GM23338 (cell line): ENCODE results near the gene TNFAIP6. TPM values are rescaled to one million over a fixed set of nuclear protein-coding genes. Genes with fewer than 3 reads are reported as not detected.

Experiments
- ATAC-seq: fragments of 200-7000 bp; cut with Tn5 transposase; 3 replicates; pipeline ENCODE4 v1.9.1; 2020
- DNase-seq: peaks from one replicate; pipeline ENCODE4 v3.0.0-alpha.2; 2015; ENCODE audit warnings: low spot score
- H2AFZ ChIP-seq: fragments of 200-600 bp; sonication (generic); 2 replicates; pipeline ENCODE4 v1.8.0; 2016; ENCODE audit warnings: antibody characterized with exemption, mild to moderate bottlenecking, moderate library complexity
- H3F3A ChIP-seq: fragments of 200-600 bp; sonication (generic); replicated peaks from 2 replicates; pipeline ENCODE4 v1.8.0; 2017; ENCODE audit warnings: antibody characterized with exemption, mixed run types, low read depth
- H3K27ac ChIP-seq: fragments of 200-600 bp; sonication (generic); 2 replicates; pipeline ENCODE4 v1.6.1; 2016; ENCODE audit warnings: low read depth
- H3K27me3 ChIP-seq: fragments of 200-600 bp; sonication (generic); 2 replicates; pipeline ENCODE4 v1.8.0; 2016; ENCODE audit warnings: mild to moderate bottlenecking, mixed run types, moderate library complexity; ENCODE audit not compliant: insufficient read depth
- H3K36me3 ChIP-seq: fragments of 200-600 bp; sonication (generic); 2 replicates; pipeline ENCODE4 v1.8.0; 2016; ENCODE audit warnings: mild to moderate bottlenecking; ENCODE audit not compliant: insufficient read depth
- H3K4me1 ChIP-seq: fragments of 200-600 bp; sonication (generic); 2 replicates; pipeline ENCODE4 v1.8.0; 2016; ENCODE audit warnings: mild to moderate bottlenecking, moderate library complexity; ENCODE audit not compliant: insufficient read depth
- H3K4me2 ChIP-seq: fragments of 200-600 bp; sonication (generic); 2 replicates; pipeline ENCODE4 v1.7.1; 2017; ENCODE audit warnings: mixed run types
- H3K4me3 ChIP-seq: fragments of 200-600 bp; sonication (generic); 2 replicates; pipeline ENCODE4 v1.6.1; 2016; ENCODE audit warnings: mixed run types
- H3K79me2 ChIP-seq: fragments of 200-600 bp; sonication (generic); replicated peaks from 2 replicates; pipeline ENCODE4 v1.8.0; 2017; ENCODE audit warnings: mild to moderate bottlenecking; ENCODE audit not compliant: insufficient read depth
- H3K9me2 ChIP-seq: fragments of 200-600 bp; sonication (generic); 2 replicates; pipeline ENCODE4 v1.8.0; 2017; ENCODE audit not compliant: insufficient read depth
- H4K20me1 ChIP-seq: fragments of 200-600 bp; sonication (generic); replicated peaks from 2 replicates; pipeline ENCODE4 v1.8.0; 2017; ENCODE audit warnings: mild to moderate bottlenecking; ENCODE audit not compliant: insufficient read depth
- H3K27ac Mint-ChIP-seq: 2 replicates; pipeline ENCODE4 v1.8.0; 2020; ENCODE audit warnings: inconsistent platforms, mild to moderate bottlenecking, moderate library complexity, mixed read lengths
- H3K27me3 Mint-ChIP-seq: 3 replicates; pipeline ENCODE4 v1.8.0; 2022; ENCODE audit warnings: low read depth, mild to moderate bottlenecking, moderate library complexity, mixed read lengths, inconsistent platforms; ENCODE audit not compliant: insufficient read depth, poor library complexity
- H3K36me3 Mint-ChIP-seq: 3 replicates; pipeline ENCODE4 v1.8.0; 2021; ENCODE audit warnings: low read depth, mild to moderate bottlenecking, inconsistent platforms, moderate library complexity, mixed read lengths
- H3K4me1 Mint-ChIP-seq: 3 replicates; pipeline ENCODE4 v1.8.0; 2020; ENCODE audit warnings: mild to moderate bottlenecking, inconsistent platforms, mixed read lengths
- H3K4me3 Mint-ChIP-seq: 3 replicates; pipeline ENCODE4 v1.8.0; 2021; ENCODE audit warnings: moderate library complexity, mild to moderate bottlenecking, inconsistent platforms, mixed read lengths
- H3K9me3 Mint-ChIP-seq: 3 replicates; pipeline ENCODE4 v1.8.0; 2020; ENCODE audit warnings: moderate library complexity, mild to moderate bottlenecking, inconsistent platforms, mixed read lengths
- CREB1 ChIP-seq: fragments of 250-450 bp; sonication (Bioruptor Pico); IDR thresholded peaks from 2 replicates; pipeline ENCODE4 v1.5.0; 2020; ENCODE audit warnings: low read depth, mild to moderate bottlenecking, moderate library complexity
- EZH2 ChIP-seq: fragments of 200-600 bp; sonication (generic); IDR thresholded peaks from one replicate; pipeline ENCODE4 v1.8.0; 2017; ENCODE audit warnings: antibody characterized with exemption, mild to moderate bottlenecking, low read depth; ENCODE audit not compliant: unreplicated experiment
- POLR2AphosphoS5 ChIP-seq: IDR thresholded peaks from 2 replicates; pipeline ENCODE4 v1.6.1; 2016; ENCODE audit warnings: antibody characterized with exemption, low read depth
- REST ChIP-seq: IDR thresholded peaks from one replicate; pipeline ENCODE4 v1.6.1; 2018; ENCODE audit warnings: antibody characterized with exemption; ENCODE audit not compliant: unreplicated experiment
- STAT1 ChIP-seq: IDR thresholded peaks from one replicate; pipeline ENCODE4 v1.6.1; 2016; ENCODE audit warnings: antibody characterized with exemption; ENCODE audit not compliant: unreplicated experiment
- ZNF114 ChIP-seq: fragments of 250-450 bp; sonication (Bioruptor Pico); IDR thresholded peaks from 2 replicates; pipeline ENCODE4 v1.5.0; 2020; ENCODE audit warnings: mild to moderate bottlenecking, moderate library complexity
- ZNF331 ChIP-seq: fragments of 250-450 bp; sonication (Bioruptor Pico); IDR thresholded peaks from 2 replicates; pipeline ENCODE4 v1.5.0; 2020; ENCODE audit warnings: low read depth, mild to moderate bottlenecking, moderate library complexity
- polyA plus RNA-seq: library from polyadenylated mRNA; unstranded; fragments of >200 nt; fragmentation: Nextera tagmentation; extraction: Ambion mirVana; gene quantifications from 2 replicates; pipeline ENCODE4 v1.2.1, GENCODE V29; 2016
- total RNA-seq: library from RNA; depleted of rRNA; stranded (reverse); fragments of >200 nt; shearing (Covaris generic); gene quantifications from 2 replicates; pipeline ENCODE4 v1.2.3, GENCODE V29; 2014
- TF ChIP-seq, protein P1 (sequence below), 2 experiments: fragments of 200-600 bp in 1 of 2; sonication (generic) in 1 of 2; conservative IDR thresholded peaks; 2 replicates each; pipeline versions ENCODE4 v1.5.1 to v1.6.1; 2016 to 2017; ENCODE audit warnings: antibody characterized with exemption in 2 of 2, low read depth in 2 of 2, mild to moderate bottlenecking in 2 of 2, moderate library complexity in 1 of 2
- TF ChIP-seq, protein P2 (sequence below): IDR thresholded peaks from 2 replicates; pipeline ENCODE4 v1.6.1; 2016; ENCODE audit warnings: antibody characterized with exemption

The TNFAIP6 gene
- total and polyA plus RNA-seq, 2 experiments from 2014 or later: 2.9 to 6.1 TPM

DNA sequence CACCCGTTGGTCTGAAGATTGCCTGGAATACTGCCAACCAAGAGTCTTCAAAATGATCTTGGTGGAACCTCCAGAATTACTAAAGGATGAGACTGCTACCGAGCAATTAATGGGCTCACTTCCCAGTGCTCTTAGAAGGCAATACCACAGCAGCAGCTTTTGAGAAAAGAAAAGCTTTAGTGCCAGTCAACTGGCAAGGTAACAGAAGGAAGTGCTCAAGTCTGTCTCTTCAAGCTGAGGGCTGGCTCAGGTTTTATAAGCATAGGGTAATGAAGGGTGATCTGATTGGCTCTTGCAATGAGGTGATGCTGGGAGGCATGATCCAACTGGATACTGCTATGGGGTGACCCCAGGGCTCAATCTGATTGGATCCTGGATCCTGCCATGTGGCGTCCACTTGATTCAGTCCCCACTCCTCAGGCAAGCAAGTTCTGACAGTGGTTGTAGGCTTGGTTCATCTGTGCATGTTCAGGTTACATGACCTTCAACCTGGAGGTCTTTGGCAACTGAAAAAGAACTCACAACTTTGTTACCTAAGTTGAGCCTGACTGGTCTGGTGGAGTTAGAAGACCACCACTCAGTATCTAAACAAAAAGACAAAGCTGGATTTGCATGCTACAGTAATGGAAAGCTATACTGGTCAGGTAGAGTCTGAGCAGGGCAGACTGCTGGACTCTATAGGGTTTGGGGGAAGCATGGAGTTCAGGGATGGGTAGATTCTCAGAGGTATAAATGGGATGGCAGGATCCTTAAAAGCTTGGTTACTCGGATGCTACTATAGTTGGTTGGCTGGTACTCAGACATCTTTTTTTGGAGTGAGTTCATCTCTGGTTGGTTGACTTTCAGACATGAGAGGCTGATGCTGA is 38.4 kb downstream of the TNFAIP6 start:
- Histone ChIP-seq H3K79me2 (no peaks in the 10 kb centered on the region), H4K20me1 (no peaks in the 10 kb centered on the region), H3K9me2 (peaks cover 5% of the 10 kb centered on the region; the same call in 1 of the 2 replicates), H3K27ac (no peak overlapping the region), H3K4me1 (no peaks in the 10 kb centered on the region), H3F3A (no peaks in the 10 kb centered on the region), H2AFZ (peak overlapping the region; percentile 66; the same call in 1 of the 2 replicates), H3K4me3 (no peak overlapping the region), H3K27me3 (no peaks in the 10 kb centered on the region), H3K4me2 (no peak overlapping the region), H3K36me3 (no peaks in the 10 kb centered on the region)
- Mint-ChIP-seq H3K9me3 (peaks cover 5% of the 10 kb centered on the region; the same call in 1 of the 3 replicates), H3K4me3 (no peak overlapping the region), H3K4me1 (no peaks in the 10 kb centered on the region), H3K27ac (no peak overlapping the region), H3K36me3 (0 out of 3 replicates have a peak, but pooled peaks cover 5% of the 10 kb centered on the region), H3K27me3 (no peaks in the 10 kb centered on the region)
- DNase-seq: no peak
- no peak for TF ChIP-seq ZNF331
- no peak for TF ChIP-seq EZH2
- TF ChIP-seq, protein P1, sequence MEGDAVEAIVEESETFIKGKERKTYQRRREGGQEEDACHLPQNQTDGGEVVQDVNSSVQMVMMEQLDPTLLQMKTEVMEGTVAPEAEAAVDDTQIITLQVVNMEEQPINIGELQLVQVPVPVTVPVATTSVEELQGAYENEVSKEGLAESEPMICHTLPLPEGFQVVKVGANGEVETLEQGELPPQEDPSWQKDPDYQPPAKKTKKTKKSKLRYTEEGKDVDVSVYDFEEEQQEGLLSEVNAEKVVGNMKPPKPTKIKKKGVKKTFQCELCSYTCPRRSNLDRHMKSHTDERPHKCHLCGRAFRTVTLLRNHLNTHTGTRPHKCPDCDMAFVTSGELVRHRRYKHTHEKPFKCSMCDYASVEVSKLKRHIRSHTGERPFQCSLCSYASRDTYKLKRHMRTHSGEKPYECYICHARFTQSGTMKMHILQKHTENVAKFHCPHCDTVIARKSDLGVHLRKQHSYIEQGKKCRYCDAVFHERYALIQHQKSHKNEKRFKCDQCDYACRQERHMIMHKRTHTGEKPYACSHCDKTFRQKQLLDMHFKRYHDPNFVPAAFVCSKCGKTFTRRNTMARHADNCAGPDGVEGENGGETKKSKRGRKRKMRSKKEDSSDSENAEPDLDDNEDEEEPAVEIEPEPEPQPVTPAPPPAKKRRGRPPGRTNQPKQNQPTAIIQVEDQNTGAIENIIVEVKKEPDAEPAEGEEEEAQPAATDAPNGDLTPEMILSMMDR (conservative IDR thresholded peaks at IDR 0.05; ENCODE audit: low read depth in 2 of 2): no peak
- TF ChIP-seq, protein P2, sequence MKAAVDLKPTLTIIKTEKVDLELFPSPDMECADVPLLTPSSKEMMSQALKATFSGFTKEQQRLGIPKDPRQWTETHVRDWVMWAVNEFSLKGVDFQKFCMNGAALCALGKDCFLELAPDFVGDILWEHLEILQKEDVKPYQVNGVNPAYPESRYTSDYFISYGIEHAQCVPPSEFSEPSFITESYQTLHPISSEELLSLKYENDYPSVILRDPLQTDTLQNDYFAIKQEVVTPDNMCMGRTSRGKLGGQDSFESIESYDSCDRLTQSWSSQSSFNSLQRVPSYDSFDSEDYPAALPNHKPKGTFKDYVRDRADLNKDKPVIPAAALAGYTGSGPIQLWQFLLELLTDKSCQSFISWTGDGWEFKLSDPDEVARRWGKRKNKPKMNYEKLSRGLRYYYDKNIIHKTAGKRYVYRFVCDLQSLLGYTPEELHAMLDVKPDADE: no peak
- no peak for TF ChIP-seq ZNF114 (CRISPR knock-in tag)
- no peak for TF ChIP-seq POLR2AphosphoS5
- no peak for TF ChIP-seq CREB1
- TF ChIP-seq STAT1: no peak
- no peak for TF ChIP-seq REST
- ATAC-seq: no peak
